Smooth muscle cell (in vitro differentiated cells): Measurements from ENCODE around the gene EFNA5. TPM values are rescaled to one million over a fixed set of nuclear protein-coding genes. Genes with fewer than 3 reads are reported as not detected.

Experiments
- DNase-seq: peaks from one replicate; lab custom pipeline; 2025; ENCODE audit not compliant: unreplicated experiment; lab: John Stamatoyannopoulos, UW
- H2AFZ ChIP-seq: fragments of 200-600 bp; sonication (generic); 2 replicates; pipeline ENCODE4 v1.6.0; 2016; ENCODE audit warnings: antibody characterized with exemption, low read depth, mild to moderate bottlenecking
- H3F3A ChIP-seq: fragments of 200-600 bp; sonication (generic); 2 replicates; pipeline ENCODE4 v1.6.0; 2017; ENCODE audit warnings: antibody characterized with exemption, low read depth
- H3K27ac ChIP-seq: fragments of 200-600 bp; sonication (generic); 2 replicates; pipeline ENCODE4 v1.5.1; 2016; ENCODE audit warnings: low read depth, mild to moderate bottlenecking
- H3K27me3 ChIP-seq: fragments of 200-600 bp; sonication (generic); 2 replicates; pipeline ENCODE4 v1.6.1; 2016; ENCODE audit warnings: low read depth, mild to moderate bottlenecking
- H3K36me3 ChIP-seq: fragments of 200-600 bp; sonication (generic); 2 replicates; pipeline ENCODE4 v1.5.1; 2016; ENCODE audit warnings: low read depth
- H3K4me1 ChIP-seq: fragments of 200-600 bp; sonication (generic); 2 replicates; pipeline ENCODE4 v1.5.1; 2016; ENCODE audit warnings: low read depth
- H3K4me2 ChIP-seq: fragments of 200-600 bp; sonication (generic); 2 replicates; pipeline ENCODE4 v1.6.0; 2016; ENCODE audit warnings: mild to moderate bottlenecking
- H3K4me3 ChIP-seq: fragments of 200-600 bp; sonication (generic); 2 replicates; pipeline ENCODE4 v1.5.1; 2016; ENCODE audit warnings: mild to moderate bottlenecking
- H3K79me2 ChIP-seq: fragments of 200-600 bp; sonication (generic); 2 replicates; pipeline ENCODE4 v1.6.0; 2016; ENCODE audit warnings: low read depth, mild to moderate bottlenecking
- H3K9ac ChIP-seq: fragments of 200-600 bp; sonication (generic); 2 replicates; pipeline ENCODE4 v1.6.0; 2016; ENCODE audit warnings: low read depth
- H3K9me3 ChIP-seq: fragments of 200-600 bp; sonication (generic); replicated peaks from 2 replicates; pipeline ENCODE4 v1.5.1; 2016; ENCODE audit warnings: low read depth
- H4K20me1 ChIP-seq: fragments of 200-600 bp; sonication (generic); 2 replicates; pipeline ENCODE4 v1.6.0; 2016; ENCODE audit warnings: low read depth
- CTCF ChIP-seq: fragments of 200-600 bp; sonication (generic); IDR thresholded peaks from 2 replicates; pipeline ENCODE4 v1.5.1; 2017; ENCODE audit warnings: borderline replicate concordance, mild to moderate bottlenecking, antibody characterized with exemption; ENCODE audit not compliant: insufficient read depth, poor library complexity, severe bottlenecking
- WGBS: methylation state at CpG from one replicate; pipeline ENCODE4 v1.1.7; 2016; ENCODE audit warnings: low lambda C conversion rate; 5-methylcytosine and 5-hydroxymethylcytosine counted together
- polyA plus RNA-seq: library from polyadenylated mRNA; unstranded; fragments of >200 nt; fragmentation: Nextera tagmentation; extraction: Ambion mirVana; gene quantifications from 2 replicates; pipeline ENCODE4 v1.2.1, GENCODE V29; 2016
- total RNA-seq: library from RNA; depleted of rRNA; stranded (reverse); fragments of >200 nt; gene quantifications from 2 replicates; pipeline ENCODE4 v1.2.3, GENCODE V29; 2014

EFNA5 gene
- total and polyA plus RNA-seq, 2 experiments from 2014 or later, result 0.32 to 8.8 TPM

GRCh38 chr5:107603349-107603748 is 67.4 kb downstream of the EFNA5 start:
- H3F3A ChIP-seq, result no peaks in the 10 kb centered on the region
- no peaks in the 10 kb centered on the region for H4K20me1 ChIP-seq
- WGBS, result 81% methylated on average over 6 of the region's 6 CpGs
- TF ChIP-seq CTCF, result no peak
- H3K27ac ChIP-seq, result no peak overlapping the region
- no peaks in the 10 kb centered on the region for H3K79me2 ChIP-seq
- H2AFZ ChIP-seq, result no peak overlapping the region
- DNase-seq, result no peak
- peaks cover 45% of the 10 kb centered on the region for H3K4me1 ChIP-seq
- no peak overlapping the region for H3K4me3 ChIP-seq
- no peaks in the 10 kb centered on the region for H3K27me3 ChIP-seq
- H3K36me3 ChIP-seq, result no peaks in the 10 kb centered on the region
- H3K4me2 ChIP-seq, result no peak overlapping the region
- H3K9me3 ChIP-seq, result no peaks in the 10 kb centered on the region
- no peak overlapping the region for H3K9ac ChIP-seq

GRCh38 chr5:107602896-107603295 is 67.8 kb downstream of the EFNA5 start:
- H3K4me1 ChIP-seq, result peaks cover 42% of the 10 kb centered on the region
- H3K9me3 ChIP-seq, result no peaks in the 10 kb centered on the region
- H3K79me2 ChIP-seq, result no peaks in the 10 kb centered on the region
- no peak for DNase-seq
- H3K4me2 ChIP-seq, result no peak overlapping the region
- no peak overlapping the region for H3K4me3 ChIP-seq
- no peak overlapping the region for H3K9ac ChIP-seq
- no peaks in the 10 kb centered on the region for H3K27me3 ChIP-seq
- H2AFZ ChIP-seq, result no peak overlapping the region
- WGBS, result 77% methylated on average over 5 of the region's 5 CpGs
- H3F3A ChIP-seq, result no peaks in the 10 kb centered on the region
- no peaks in the 10 kb centered on the region for H3K36me3 ChIP-seq
- no peaks in the 10 kb centered on the region for H4K20me1 ChIP-seq
- no peak overlapping the region for H3K27ac ChIP-seq
- TF ChIP-seq CTCF, result no peak

DNA sequence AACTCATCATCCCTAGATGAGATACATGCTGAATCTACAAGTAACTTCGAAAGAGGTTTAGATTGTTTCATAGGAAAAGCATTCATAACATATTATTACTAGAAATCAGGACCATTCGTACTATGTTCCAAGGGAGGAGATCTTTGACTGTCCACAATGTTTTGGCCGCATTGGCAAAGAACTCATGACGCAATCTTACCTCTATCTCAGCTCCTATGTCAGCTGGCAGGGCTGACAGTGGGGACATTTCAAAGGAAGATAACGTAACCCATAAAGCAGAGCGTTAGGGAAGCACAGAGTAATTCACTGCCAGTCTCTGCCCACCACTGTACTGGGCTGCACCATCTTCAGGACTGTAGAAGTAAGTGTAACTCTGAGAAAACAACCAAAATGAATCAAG is 69.7 kb downstream of the EFNA5 start:
- WGBS, result 80% methylated on average over 6 of the region's 6 CpGs
- Histone ChIP-seq H3F3A (no peaks in the 10 kb centered on the region), H3K27ac (no peak overlapping the region), H2AFZ (no peak overlapping the region), H3K27me3 (no peaks in the 10 kb centered on the region), H3K4me3 (no peak overlapping the region), H4K20me1 (no peaks in the 10 kb centered on the region), H3K4me2 (no peak overlapping the region), H3K4me1 (peaks cover 29% of the 10 kb centered on the region), H3K79me2 (no peaks in the 10 kb centered on the region), H3K36me3 (no peaks in the 10 kb centered on the region), H3K9me3 (no peaks in the 10 kb centered on the region), H3K9ac (no peak overlapping the region)
- no peak for DNase-seq
- TF ChIP-seq CTCF, result no peak

GRCh38 chr5:107598958-107599357 is 71.8 kb downstream of the EFNA5 start:
- no peak for DNase-seq
- H3K27ac ChIP-seq, result no peak overlapping the region
- no peak overlapping the region for H3K4me3 ChIP-seq
- H3K27me3 ChIP-seq, result no peaks in the 10 kb centered on the region
- no peak for TF ChIP-seq CTCF
- H3K4me2 ChIP-seq, result no peak overlapping the region
- H3K9me3 ChIP-seq, result no peaks in the 10 kb centered on the region
- no peak overlapping the region for H2AFZ ChIP-seq
- H3K4me1 ChIP-seq, result peaks cover 13% of the 10 kb centered on the region
- no peaks in the 10 kb centered on the region for H4K20me1 ChIP-seq
- no peaks in the 10 kb centered on the region for H3K79me2 ChIP-seq
- no peaks in the 10 kb centered on the region for H3F3A ChIP-seq
- WGBS, result 90% methylated on average over 4 of the region's 4 CpGs
- H3K36me3 ChIP-seq, result no peaks in the 10 kb centered on the region
- H3K9ac ChIP-seq, result no peak overlapping the region
